ENCODE results near the gene DXO.
"Not testable (repeated sequence)": the region's sequence is repeated elsewhere in the genome, so short reads cannot be mapped to it uniquely, and the experiment has no call there.

Gene DXO

DNA sequence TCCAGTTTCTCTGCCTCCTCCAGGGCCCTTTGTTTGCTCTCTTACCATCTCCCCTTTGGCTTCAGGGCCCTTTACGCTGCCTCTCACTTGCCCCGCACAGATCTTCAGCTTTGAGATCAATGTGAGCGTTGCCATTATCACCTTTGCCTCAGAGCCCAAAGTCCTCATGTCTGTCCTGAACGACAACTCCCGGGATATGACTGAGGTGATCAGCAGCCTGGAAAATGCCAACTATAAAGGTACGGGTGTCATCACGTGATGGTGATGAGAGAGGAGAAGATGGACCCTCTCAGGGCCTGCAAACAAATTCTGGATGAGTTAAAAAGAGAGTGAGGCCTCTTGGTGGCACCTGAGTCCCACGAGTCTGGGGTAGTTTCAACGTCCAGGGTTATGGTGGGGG is 36.1 kb downstream of the DXO start:
- H3K4me3 ChIP-seq = no peak overlapping the region

DNA sequence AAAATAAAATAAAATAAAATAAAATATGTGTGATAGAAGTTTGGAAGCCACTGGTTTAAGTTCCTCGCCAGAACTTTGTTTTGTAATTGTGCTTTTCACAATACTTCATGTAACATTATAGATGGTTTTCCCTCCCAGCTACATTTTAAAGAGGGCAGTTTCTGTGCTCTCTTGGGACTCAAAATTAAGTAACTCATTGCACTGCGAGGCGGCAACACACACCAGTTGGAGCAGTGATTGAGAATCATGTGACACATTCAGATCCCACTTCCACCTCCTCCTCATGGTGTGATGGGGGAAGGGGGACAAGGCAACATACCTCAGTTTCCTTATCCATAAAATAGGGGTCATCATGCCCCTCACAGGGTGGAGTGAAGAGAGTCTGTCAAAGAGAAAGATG is 36.9 kb downstream of the DXO start:
- no peak overlapping the region for H3K4me3 ChIP-seq
- H3K27ac ChIP-seq = no peak overlapping the region

More for the DNA sequence above, 36.1 kb downstream of the DXO start:
- H3K27ac ChIP-seq = no peak overlapping the region

GRCh38 chr6:31933537-31933936 is 38.4 kb downstream of the DXO start:
- Histone ChIP-seq H3K4me3 (no peak overlapping the region), H3K27ac (no peak overlapping the region)

DNA sequence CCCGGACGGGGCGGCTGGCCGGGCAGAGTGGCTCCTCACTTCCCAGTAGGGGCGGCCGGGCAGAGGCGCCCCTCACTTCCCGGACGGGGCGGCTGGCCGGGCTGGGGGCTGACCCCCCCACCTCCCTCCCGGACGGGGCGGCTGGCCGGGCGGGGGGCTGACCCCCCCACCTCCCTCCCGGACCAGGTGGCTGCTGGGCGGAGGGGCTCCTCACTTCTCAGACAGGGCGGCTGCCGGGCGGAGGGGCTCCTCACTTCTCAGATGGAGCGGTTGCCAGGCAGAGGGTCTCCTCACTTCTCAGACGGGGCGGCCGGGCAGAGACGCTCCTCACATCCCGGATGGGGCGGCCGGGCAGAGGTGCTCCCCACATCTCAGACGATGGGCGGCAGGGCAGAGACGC is 39.8 kb downstream of the DXO start:
- H3K4me3 ChIP-seq = peak overlapping the region in 3 of 7 experiments; percentile 14 to 34 (median 22)
- not testable (repeated sequence) for H3K27ac ChIP-seq

GRCh38 chr6:31930962-31931361 is 41.0 kb downstream of the DXO start:
- H3K27ac ChIP-seq = no peak overlapping the region

GRCh38 chr6:31928672-31928939 is 43.3 kb downstream of the DXO start:
- Histone ChIP-seq H3K4me3 (peak overlapping the region in 1 of 7 experiments; percentile 11), H3K27ac (no peak overlapping the region)

More at GRCh38 chr6:31930962-31931361, 41.0 kb downstream of the DXO start:
- no peak overlapping the region for H3K4me3 ChIP-seq

GRCh38 chr6:31927863-31928671 is 43.9 kb downstream of the DXO start:
- H3K27ac ChIP-seq = peak overlapping the region in 11 of 21 experiments; percentile 8 to 76 (median 43)
- H3K4me3 ChIP-seq = peak overlapping the region in 3 of 7 experiments; percentile 6 to 34 (median 11)

GRCh38 chr6:31927242-31927862 is 44.6 kb downstream of the DXO start, which contains the start of gene C2:
TSS of gene C2 (plus strand) at chr6:31927717. CDS start at chr6:31927753, 36 bp downstream.
- peak within 1 kb of the TSS in 3 of 7 experiments; percentile 6 to 34 (median 11) for H3K4me3 ChIP-seq
- peak within 1 kb of the TSS in 12 of 21 experiments; percentile 8 to 76 (median 39) for H3K27ac ChIP-seq

DNA sequence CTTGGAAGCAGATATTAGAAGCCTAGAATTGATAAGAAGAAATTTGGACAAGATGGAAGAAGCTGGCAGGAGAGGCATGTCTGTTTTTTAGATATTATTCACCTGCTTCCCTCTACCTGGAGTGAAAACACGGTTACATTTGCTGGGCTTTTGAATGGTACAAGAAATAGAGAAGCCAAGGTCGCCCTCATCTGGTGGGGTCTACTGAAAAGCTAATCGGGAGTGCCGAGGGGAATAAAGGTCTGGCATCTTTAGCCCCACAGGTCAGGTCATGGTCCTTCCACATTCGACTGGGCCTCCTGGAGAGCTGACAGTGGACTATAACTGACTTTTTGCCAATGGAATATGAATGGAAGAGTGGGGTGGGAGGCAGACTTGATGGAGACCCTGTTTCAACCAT is 49.0 kb downstream of the DXO start:
- no peak overlapping the region for H3K27ac ChIP-seq
- no peak overlapping the region for H3K4me3 ChIP-seq

DNA sequence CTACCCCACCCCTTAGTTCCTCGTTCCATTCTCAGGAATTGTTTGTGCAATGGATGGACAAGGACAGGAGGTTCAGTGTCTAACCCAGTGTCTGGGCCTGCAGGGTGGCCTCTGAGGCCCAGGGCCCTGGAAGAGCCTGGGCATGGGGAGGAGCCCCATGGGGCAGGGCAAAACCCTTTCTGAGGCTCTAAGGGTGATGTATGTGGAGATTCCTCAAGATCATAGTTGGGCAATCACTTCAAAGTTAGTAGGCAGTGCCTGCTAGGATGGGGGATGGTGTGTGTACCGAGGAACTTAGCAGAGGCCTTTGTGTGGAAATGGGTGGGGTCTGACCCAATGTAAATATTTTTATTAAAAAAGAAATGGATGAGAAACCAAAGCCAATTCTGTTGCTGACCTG is 51.1 kb downstream of the DXO start:
- H3K27ac ChIP-seq = no peak overlapping the region
- H3K4me3 ChIP-seq = no peak overlapping the region

Data from skin epidermis (tissue), 12 donors.